ENCODE data around the gene ARMCX6.
"Not testable (repeated sequence)": the region's sequence is repeated elsewhere in the genome, so short reads cannot be mapped to it uniquely, and the experiment has no call there.

The ARMCX6 gene

DNA sequence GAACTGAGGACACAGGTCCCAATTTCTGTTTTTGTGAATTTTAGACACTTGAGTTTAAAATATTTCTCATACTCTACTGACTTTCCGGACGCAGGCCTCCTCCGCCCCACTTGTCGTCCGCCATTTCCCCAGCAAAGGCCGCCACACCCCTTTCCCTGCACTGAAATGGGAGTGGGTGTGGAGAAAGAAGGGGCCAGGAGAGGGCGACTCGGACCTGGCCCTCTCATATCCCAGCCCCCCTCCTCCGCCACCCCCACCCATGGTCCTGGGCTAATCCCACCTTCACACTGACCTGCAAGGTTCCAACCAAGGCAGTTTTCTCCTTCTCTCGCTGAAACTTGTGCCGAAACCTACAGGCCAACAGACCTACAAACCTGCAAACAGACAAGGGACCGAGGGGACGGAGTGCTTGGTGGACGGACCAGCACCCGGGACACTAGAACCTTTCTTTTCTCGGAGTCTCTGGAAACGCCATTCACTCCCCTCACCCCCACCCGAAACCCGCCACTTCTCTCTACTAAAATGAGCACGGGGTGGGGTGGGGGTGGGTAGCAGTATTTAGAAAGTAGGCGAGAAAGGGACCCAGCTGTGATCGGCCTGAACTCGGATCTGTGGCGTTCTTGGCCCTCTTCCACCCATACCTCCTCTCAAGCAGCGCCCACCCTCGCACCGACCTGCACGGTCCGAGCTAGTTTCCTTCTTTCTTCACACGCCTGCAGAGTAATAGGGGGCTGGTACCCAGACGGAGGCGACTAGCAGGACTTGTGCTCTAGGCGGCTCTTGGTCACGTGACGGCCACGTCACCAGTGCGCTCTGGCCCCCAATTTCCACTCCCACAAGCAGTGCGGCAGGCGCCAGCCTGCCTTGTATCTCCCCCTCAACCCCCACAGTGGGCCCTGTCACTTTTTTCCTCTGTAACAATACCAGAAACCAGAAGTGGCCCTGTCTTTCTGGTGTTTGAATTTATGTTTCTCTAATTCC lies at the start of gene ARMCX6:
Gene ARMCX6 (minus strand): TSS at position 790 of the 981 bp plus-strand sequence. CDS start 1,380 bp downstream, outside the sequence.
- DNase-seq = peak; percentile 89

DNA sequence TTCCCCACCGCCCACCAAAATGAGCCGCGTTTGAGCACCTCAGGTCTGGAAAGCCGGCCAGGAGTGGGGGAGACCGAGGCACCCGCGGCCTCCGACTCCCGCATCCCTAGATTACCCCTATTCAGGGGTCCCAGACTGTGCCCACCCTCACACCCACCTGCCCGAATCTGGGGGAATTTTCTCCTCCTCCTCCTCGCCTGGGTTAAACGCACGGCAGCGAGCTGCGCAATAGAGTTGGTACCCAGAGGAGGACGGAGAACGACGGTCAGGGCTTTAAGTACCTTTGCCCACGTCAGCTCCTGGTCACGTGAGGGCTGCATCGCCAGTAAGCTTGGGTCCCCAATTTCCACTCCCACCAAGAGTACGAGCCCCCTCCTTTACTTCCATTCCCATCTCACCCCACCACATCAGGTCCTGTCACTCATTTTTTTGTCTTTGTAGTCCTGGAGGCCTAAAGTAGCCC lies 41.8 kb upstream of the ARMCX6 start, which contains the start of gene ARMCX2:
Gene ARMCX2 (minus strand): TSS at position 250 of the 463 bp plus-strand sequence. CDS start 2,262 bp downstream, outside the sequence.
- DNase-seq = peak; percentile 76

DNA sequence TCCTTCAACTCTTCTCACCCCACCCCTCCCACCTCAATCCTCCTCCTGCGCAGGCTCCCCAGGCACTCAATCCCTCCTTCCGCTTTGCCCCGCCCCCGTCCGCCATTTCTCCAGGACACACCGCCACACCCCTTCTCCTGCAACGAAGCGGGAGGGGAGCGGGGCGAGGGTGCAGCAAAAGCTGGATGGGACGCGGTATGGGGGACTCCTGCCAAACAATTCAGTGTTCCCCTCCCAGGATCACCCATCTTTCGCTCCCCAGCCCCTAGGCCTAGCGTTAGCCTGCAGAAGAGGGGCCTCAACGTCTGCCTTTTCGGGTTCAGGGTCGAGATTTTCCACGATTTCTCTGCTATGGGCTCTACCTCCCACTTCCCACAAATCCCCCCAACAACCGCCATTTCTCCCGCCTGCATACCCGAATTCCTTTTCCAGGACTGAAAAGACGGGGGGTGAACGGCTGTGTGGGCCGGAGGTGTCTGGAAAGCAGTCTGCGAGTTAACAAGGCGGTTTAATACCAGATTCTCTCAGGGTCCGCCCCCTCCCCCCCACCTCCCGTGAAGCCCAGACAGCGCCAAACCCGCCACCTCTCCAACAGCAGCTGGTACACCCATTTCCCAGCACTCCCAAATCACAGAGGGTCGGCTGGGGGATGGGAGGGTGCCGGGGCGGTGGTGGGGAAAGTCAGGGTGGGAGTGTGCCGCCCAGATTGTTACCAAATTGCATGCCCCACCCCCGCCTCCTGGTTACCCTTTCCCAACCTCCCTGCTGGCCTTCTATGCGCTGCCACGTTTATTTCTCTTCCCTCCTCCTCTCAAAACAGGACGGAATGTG lies 41.1 kb upstream of the ARMCX6 start:
- peak; percentile 73 for DNase-seq

DNA sequence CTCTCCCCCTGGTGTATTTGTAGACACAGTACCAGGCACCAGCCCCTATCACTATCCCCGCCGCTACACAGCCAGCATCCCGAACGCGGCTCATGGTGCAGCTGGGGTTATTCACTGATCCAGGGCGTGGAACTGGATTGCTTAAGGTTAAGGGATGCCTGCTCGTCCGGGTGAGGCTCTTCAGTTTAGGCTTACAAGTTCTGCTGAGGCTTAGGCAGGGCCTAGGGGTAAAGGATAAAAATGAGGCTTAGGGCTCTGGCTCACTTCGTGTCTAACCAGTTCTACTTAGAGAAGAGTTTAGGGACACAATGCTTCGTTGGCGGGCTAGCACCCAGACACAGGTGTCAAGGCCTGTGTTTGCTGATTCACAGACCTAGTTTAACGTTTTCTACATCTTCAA lies 39.7 kb upstream of the ARMCX6 start:
- no peak for DNase-seq

DNA sequence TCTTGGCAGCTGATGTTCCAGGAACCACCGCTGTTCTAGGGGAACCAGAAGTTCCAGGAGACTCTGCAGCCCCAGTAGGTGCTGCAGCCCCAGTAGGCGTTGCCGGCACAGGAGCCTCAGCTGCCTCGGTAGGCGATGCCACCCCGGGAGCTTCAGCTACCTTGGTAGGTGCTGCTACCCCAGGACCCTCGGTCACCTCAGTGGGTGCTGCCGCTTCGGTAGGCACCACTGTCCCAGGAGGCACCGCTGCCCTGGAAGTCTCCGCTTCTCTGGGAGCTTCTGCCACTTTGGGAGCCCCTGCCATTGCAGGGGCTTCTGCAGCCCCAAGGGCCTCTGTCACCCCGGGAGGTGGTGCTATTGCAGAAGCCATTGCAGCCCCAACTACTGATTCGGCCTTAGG lies 39.0 kb upstream of the ARMCX6 start:
- DNase-seq = no peak

DNA sequence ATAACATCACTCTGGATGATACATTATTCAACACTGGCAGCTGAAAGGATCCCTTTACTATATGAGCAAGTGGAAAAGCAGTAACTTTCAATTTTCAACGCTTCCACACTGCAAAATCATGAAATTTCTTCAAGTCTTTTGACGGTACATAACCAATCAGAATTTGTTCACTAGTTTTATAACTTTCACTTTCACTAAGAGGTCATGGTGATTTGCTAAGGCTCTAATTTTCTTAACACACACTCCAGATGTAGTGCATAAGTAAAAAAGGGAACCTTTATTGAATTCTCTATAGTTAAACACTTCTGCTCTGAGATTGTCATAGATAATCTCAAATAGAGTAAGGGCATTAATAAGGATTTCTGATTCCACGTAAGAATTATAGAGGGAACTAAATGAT lies 37.7 kb upstream of the ARMCX6 start:
- DNase-seq = no peak

DNA sequence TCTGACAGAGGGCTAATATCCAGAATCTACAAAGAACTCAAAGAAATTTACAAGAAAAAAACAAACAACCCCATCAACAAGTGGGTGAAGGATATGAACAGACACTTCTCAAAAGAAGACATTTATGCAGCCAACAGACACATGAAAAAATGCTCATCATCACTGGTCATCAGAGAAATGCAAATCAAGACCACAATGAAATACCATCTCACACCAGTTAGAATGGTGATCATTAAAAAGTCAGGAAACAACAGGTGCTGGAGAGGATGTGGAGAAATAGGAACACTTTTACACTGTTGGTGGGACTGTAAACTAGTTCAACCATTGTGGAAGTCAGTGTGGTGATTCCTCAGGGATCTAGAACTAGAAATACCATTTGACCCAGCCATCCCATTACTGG lies 29.9 kb upstream of the ARMCX6 start:
- DNase-seq = not testable (repeated sequence)

DNA sequence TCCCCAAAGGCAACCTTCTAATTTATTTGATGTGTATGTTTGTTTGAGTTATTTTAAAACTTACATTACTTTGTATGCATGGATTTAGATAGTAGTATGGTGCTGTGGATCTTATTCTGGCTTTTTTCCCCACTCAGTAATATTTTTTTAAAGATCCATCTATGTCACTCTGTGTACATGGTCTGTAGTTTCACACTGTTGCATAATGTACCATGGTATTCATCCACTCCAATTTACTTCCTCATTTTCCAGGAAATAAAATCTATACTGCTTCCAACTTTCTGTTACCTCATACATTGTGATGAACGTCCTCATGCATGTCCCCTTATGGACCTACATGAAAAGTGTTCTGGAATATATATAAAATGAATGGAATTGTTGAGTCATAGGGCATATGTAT lies 24.3 kb upstream of the ARMCX6 start:
- no peak for DNase-seq

DNA sequence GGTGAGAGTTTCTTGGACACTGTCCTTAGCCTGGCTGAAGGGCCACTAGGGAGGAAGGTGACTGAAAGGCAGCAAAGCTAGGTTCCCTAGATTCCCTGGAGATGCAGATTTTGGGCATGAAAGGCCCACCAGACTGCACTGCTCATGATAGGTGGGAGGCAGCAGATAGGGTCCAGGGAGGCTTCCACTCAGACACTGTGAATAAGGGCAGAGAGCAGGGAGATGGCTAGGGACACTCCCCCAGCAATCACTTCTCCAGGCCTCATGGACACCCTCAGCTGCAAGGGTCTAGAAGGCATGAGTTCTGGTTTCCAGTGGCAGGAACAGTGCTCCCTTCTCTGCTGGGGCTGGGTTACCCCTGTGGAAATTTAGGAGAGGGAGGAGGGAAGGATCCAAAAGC lies 21.8 kb upstream of the ARMCX6 start:
- DNase-seq = no peak

DNA sequence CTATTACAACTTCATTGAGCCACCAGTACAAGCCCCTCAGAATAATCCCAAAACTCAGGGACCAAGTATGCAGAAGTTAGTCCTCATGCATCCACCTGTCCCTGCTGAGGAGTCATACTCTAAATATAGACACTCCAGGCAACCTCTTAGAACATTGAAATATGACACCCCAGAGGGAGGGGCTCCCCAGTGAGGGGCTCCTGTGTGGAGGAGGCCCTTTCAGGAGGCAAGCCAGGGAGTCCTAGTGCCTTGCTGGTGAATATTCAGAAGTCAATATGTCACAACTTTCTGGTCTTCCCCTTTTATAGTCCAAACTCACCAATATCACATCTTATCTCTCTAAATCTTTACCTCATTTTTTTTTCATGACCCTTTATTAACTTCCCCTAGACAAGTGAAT lies 1.6 kb upstream of the ARMCX6 start:
- DNase-seq = peak; percentile 36

DNA sequence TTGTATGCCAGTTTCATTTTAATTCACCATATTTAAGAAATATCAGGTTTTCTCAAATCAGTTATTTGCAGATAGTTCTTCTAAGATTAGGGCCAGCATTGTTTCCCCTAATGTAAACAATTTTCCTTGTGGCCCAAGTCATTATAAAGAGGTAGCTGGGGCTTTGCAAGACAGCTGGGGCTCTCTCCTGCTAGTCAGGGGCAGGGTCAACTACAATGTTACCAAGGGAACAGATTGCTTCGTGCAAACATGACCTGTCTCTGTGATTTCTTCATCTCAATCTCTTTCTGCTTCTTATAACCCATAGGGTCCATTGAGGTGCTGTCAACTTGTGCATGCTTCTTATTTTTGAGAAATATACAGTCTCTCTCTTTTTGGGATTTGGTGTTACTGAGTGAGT lies 12.1 kb downstream of the ARMCX6 start:
- peak; percentile 38 for DNase-seq

DNA sequence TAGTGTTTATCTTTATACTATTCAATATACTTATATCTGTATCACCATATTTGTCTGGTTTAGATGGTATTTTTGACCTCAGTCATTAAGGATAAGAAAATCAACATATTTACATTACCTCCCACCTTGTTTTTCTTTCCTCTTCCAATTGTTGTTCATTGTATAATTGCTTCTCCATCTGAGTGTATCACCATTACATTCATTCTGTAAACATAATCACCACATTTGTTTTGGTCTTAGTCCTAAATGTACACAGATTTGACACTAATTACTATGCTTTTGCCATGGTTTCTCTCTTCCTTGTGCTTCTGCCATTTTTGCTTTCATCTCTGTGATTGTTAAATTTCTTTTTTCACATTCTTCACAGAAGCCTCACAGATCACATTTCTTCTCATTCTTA lies 12.7 kb downstream of the ARMCX6 start:
- DNase-seq = no peak

DNA sequence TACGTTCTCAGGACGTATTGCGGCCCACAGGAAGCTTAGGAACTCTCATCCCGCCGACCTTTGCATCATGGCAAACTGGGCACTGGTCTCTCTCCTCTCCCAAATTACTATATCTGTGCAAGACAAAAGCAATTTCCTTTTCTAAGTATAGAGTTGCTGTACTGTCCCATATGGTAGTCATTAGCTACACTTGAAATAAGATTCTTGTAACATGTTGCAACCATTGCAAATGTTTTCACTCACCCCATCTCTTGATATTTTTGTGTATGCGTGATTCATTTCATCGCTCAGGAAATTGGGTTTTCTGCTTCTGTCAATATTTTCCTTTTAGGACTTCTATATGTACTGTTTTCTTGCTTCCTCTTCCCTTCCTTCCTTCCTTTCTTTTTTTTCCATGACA lies 15.7 kb downstream of the ARMCX6 start:
- DNase-seq = no peak

DNA sequence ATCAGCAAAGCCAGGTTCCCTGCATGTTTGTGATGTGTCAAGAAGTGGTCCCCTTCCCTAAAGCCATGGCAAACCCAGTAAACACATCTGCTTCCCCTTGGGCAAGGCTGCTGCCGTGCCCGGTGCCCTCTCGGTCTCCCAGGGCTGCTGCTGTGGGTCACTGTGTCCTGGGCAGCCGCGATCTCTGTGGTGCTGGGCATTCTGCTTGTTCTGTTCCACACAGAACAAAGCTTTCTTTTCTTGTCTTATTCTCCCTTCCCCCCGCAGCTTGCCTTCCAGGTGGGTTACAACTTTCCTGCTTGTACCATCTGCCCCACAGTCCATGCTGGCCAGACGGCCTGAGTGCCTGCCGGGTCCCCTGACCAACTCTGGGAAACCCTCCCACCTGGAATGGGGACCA lies 18.2 kb downstream of the ARMCX6 start:
- DNase-seq = not testable (repeated sequence)

DNA sequence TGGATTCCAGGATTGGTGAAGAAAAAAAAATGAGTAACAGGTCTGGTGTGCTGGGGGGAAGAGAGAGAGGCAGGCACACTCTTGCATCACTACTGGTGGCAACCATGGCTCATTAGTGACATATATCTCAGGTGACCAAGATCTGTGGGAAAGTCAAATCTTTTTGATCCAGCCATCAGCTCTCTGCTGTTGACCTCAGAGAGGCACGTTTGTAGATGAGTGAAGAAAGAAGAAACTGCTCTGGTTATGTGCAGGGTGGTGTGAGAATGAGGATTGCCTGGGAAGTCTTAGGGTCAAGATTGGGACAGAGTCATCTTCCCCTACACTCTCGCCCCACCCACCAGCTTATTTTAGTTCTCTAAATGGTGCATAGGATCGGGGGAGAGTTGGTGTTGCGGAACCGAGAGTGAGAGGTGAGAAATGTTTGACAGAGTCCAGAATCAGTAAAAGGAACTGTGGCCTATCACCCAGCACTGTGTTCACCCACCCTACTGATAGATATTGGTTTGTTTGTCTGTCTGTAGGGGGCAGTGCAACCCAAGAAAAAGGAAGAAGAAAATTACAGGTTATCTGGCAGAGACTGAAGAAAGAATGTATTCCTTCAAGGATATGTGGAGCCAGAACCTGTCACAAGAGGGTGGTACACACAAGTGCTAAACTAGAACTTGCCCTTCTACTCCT lies 21.9 kb downstream of the ARMCX6 start:
- DNase-seq = peak; percentile 81
